ENCODE data around the gene RNASEH2A. TPM values are rescaled to one million over a fixed set of nuclear protein-coding genes. Genes with fewer than 3 reads are reported as not detected.

The RNASEH2A gene
- total RNA-seq (2022; extraction: Qiagen RNA extraction) = 33.2 to 47.5 TPM (median 44.6 TPM) in 5 replicates

DNA sequence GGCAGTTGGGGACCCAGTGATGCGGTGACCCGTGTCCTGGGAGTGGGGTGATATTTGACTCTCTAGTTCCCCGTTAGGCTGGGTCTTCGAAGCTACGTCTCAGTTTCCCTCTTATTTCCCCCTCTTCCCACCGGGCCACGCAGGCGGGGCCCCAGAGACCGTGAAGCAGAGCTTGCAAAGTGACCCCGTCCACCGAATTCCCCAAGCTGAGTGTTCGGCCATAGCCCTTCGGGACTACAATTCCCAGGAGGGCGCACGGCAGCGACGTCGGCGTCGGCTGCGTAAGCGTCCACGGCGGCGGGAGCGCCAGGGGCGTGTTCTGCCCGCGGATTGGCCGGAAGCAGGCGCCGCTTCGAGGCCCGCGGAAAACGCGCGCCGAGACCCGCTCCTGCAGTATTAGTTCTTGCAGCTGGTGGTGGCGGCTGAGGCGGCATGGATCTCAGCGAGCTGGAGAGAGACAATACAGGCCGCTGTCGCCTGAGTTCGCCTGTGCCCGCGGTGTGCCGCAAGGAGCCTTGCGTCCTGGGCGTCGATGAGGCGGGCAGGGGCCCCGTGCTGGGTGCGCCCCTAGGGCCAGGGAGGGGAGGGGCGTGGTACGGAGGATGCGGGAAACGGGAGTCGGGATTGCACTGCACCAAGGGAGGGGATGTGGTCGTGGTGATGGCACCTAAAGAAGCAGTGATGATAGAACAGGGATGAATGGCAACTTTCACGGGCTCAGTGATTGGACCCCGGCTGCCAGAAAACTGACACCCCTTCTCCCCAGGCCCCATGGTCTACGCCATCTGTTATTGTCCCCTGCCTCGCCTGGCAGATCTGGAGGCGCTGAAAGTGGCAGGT is at the start of gene RNASEH2A:
Gene RNASEH2A (plus strand): TSS at position 343 of the 840 bp plus-strand sequence. CDS start 90 bp downstream, at position 433.

DNA sequence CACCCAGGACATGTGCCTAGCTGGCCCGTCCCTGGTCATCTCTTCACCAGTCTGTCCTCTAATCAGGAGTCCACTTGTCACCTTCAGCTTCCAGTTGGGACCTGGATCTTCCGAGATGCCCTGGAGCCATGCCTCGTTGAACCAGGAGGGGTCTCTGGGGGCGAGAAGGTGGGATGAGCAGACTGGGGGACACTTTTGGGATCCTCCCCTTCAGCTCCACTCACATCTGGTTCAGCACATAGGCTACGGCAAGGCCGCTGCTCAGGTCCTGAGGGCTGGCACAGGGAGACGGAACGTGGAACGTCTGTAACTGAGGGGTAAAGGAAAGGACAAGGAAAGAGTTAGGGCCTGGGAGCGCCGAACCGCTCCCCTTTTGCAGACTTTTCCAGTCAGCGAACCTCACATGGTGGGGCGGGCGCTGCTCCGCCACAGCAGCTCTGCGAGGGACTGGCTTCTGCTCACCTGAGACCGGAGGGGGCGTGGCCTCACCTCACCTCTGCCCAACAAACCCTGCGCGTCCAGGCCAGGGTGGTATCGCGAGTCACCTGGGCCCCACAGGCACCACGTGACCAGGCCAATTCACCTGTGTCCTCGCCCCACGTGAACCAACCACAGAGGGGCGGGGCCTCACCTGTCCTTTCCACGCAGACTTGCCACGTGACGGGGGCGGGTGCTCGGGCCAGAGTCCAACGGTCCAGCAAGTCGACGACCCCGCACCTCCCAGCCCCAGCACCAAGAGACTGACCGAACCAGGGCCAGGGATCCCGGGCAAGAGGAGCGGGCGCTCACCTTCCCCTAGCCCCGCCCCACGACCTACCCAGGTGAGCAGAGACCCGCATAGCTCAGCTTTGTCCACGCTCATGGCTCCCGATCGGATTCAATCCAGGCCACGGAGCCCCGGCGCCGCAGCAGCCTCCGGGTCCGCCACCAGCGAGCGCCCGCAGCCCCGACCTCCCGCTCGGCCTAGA is 31.5 kb upstream of the RNASEH2A start, which contains the start of gene HOOK2:
Gene HOOK2 (minus strand): TSS at position 965 of the 968 bp plus-strand sequence. CDS start 103 bp downstream, at position 862.

DNA sequence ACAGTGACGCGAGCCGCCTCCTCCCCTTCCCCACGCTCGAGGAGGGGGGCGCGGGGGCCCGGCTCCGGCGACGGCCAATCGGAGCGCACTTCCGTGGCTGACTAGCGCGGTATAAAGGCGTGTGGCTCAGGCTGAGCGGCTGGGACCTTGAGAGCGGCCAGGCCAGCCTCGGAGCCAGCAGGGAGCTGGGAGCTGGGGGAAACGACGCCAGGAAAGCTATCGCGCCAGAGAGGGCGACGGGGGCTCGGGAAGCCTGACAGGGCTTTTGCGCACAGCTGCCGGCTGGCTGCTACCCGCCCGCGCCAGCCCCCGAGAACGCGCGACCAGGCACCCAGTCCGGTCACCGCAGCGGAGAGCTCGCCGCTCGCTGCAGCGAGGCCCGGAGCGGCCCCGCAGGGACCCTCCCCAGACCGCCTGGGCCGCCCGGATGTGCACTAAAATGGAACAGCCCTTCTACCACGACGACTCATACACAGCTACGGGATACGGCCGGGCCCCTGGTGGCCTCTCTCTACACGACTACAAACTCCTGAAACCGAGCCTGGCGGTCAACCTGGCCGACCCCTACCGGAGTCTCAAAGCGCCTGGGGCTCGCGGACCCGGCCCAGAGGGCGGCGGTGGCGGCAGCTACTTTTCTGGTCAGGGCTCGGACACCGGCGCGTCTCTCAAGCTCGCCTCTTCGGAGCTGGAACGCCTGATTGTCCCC is 14.9 kb upstream of the RNASEH2A start, which contains the start of gene JUNB:
Gene JUNB (plus strand): TSS at position 142 of the 706 bp plus-strand sequence. CDS start 286 bp downstream, at position 428.

DNA sequence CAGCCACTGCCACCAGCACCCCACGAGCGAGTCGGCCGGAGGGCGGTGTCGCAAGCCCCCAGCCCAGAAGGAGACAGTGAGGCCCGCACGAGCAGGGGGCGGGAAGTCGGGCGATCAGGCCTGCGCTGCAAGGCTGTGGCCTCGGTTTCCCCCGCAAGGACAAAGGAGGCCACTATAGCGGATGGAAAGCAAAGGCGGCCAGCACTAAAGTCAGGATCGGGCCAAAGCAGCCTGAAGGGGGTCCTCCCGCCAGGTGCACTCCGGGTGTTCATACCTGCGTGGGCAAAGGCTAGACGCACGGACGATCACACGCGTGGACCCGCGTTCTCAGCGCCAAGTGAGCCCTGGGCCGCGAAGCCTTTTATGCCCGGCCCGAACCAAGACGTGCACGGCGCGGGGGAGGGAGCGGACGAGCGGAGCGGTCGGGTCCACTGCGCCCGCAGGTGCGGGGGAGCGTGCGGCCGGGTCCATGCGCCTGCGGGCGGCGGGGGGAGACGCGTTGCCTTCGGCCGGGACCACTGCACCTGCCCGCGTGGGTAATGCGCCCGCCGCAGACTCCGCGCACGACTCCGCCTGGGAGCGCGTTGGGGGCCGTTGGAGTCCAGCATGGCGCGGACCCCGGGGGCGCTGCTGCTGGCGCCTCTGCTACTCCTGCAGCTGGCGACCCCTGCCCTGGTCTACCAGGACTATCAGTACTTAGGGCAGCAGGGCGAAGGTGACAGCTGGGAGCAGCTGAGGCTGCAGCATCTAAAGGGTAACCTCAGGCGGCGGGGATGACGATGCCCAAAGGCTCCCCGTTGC is 4.7 kb upstream of the RNASEH2A start, which contains the start of the genes PRDX2 and THSD8:
Gene PRDX2 (minus strand): TSS at position 335 of the 801 bp plus-strand sequence. CDS start 539 bp downstream, outside the sequence.
Gene THSD8 (plus strand): TSS at position 604 of the 801 bp plus-strand sequence. CDS start 3 bp downstream, at position 607.

DNA sequence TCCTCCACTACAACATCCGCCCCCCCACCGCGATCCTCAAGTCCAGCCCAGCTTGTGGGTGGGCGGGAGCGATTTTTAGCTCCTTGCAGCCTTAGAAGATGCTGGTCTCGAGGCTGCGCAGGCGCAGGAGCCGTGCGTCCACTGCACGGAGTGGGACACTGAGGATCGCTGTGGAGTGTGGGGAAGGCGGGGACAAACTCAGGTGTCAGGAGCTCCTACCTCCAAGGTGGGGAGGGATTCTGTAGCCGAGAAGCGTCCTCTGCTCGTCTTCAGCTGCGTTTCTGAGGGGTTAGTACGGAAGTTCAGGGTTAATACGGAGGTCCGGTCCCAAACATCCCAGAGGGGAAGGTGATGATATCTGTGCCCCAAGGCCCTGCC is 28.2 kb downstream of the RNASEH2A start, which contains the start of gene RTBDN:
Gene RTBDN (minus strand): TSS at position 14 of the 378 bp plus-strand sequence. CDS start 4,600 bp downstream, outside the sequence.

DNA sequence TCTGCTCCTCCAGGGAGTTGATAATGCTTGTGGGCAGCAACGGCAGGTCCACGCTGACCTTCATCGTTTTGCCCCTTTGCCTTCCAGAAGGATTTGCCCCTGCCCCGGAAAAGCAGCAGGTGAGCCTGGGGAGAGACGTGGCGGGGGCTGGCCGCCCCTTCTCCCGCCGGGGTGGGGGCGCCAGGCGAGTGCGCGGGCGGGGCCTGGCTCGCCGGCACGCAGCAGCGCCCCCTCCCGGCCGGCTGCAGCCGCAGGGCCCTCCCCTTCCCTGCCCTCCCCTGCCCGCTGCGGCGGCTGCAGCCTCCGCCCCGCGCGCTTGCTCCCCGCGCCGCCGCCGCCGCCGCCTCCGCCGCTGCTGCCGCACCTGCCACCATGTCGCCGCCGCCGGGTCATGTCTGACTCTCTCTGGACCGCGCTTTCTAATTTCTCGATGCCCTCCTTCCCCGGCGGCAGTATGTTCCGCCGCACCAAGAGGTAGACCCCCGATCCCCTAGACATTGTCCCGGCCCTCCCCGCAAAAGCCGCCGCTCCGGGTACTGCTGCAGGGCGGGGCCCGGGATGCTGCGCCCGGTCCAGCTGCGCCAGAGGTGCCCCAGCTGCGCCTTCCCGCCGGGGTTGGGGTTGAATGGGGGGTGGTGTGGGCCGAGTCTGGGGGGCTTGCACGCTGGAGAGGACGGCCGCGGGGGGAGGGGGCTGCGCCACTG is 31.9 kb downstream of the RNASEH2A start, which contains the start of gene MAST1:
Gene MAST1 (plus strand): TSS at position 334 of the 704 bp plus-strand sequence. CDS start 58 bp downstream, at position 392.

Other genes starting within 250 kb of the RNASEH2A start
- 0.39 to 1.7 TPM (median 0.70 TPM) in 5 replicates for gene ZNF490, start 195.8 kb upstream of the RNASEH2A start, total RNA-seq (2022; extraction: Qiagen RNA extraction)
- gene ZNF791, start 195.7 kb upstream of the RNASEH2A start, total RNA-seq (2022; extraction: Qiagen RNA extraction) = 5.3 to 6.9 TPM (median 6.0 TPM) in 5 replicates
- 19.8 to 21.9 TPM (median 21.5 TPM) in 5 replicates for gene MAN2B1, start 139.8 kb upstream of the RNASEH2A start, total RNA-seq (2022; extraction: Qiagen RNA extraction)
- 7.5 to 11.7 TPM (median 9.6 TPM) in 5 replicates for gene WDR83, start 139.8 kb upstream of the RNASEH2A start, total RNA-seq (2022; extraction: Qiagen RNA extraction)
- 43.8 to 48.5 TPM (median 45.7 TPM) in 5 replicates for gene DHPS, start 124.7 kb upstream of the RNASEH2A start, total RNA-seq (2022; extraction: Qiagen RNA extraction)
- gene GNG14, start 118.6 kb upstream of the RNASEH2A start, total RNA-seq (2022; extraction: Qiagen RNA extraction) = not detected in 5 replicates
- gene FBXW9, start 110.0 kb upstream of the RNASEH2A start, total RNA-seq (2022; extraction: Qiagen RNA extraction) = 8.9 to 13.0 TPM (median 12.3 TPM) in 5 replicates
- 29.9 to 34.4 TPM (median 32.2 TPM) in 5 replicates for gene TNPO2, start 82.7 kb upstream of the RNASEH2A start, total RNA-seq (2022; extraction: Qiagen RNA extraction)
- gene TRIR, start 71.9 kb upstream of the RNASEH2A start, total RNA-seq (2022; extraction: Qiagen RNA extraction) = 144 to 206 TPM (median 199 TPM) in 5 replicates
- 81.1 to 107 TPM (median 99.5 TPM) in 5 replicates for gene GET3, start 69.1 kb upstream of the RNASEH2A start, total RNA-seq (2022; extraction: Qiagen RNA extraction)
- gene BEST2, start 54.8 kb upstream of the RNASEH2A start, total RNA-seq (2022; extraction: Qiagen RNA extraction) = 2.0 to 2.9 TPM (median 2.3 TPM) in 5 replicates
- gene HOOK2, start 31.0 kb upstream of the RNASEH2A start, total RNA-seq (2022; extraction: Qiagen RNA extraction) = 9.2 to 11.4 TPM (median 11.1 TPM) in 5 replicates
- gene JUNB, start 15.1 kb upstream of the RNASEH2A start, total RNA-seq (2022; extraction: Qiagen RNA extraction) = 123 to 195 TPM (median 161 TPM) in 5 replicates
- gene PRDX2, start 4.8 kb upstream of the RNASEH2A start, total RNA-seq (2022; extraction: Qiagen RNA extraction) = 0.48 to 0.90 TPM (median 0.64 TPM) in 5 replicates
- gene THSD8, start 4.5 kb upstream of the RNASEH2A start, total RNA-seq (2022; extraction: Qiagen RNA extraction) = 10.3 to 16.4 TPM (median 14.6 TPM) in 4 of 5 replicates, not detected in the other
- gene RTBDN, start 28.0 kb downstream of the RNASEH2A start, total RNA-seq (2022; extraction: Qiagen RNA extraction) = 0.15 to 0.33 TPM (median 0.20 TPM) in 5 replicates
- gene MAST1, start 31.9 kb downstream of the RNASEH2A start, total RNA-seq (2022; extraction: Qiagen RNA extraction) = 1.3 to 2.1 TPM (median 1.8 TPM) in 5 replicates
- gene DNASE2, start 74.9 kb downstream of the RNASEH2A start, total RNA-seq (2022; extraction: Qiagen RNA extraction) = 27.5 to 33.2 TPM (median 30.3 TPM) in 5 replicates
- 0.06 to 0.08 TPM in 2 of 5 replicates, not detected in the others for gene KLF1, start 80.6 kb downstream of the RNASEH2A start, total RNA-seq (2022; extraction: Qiagen RNA extraction)
- gene GCDH, start 84.6 kb downstream of the RNASEH2A start, total RNA-seq (2022; extraction: Qiagen RNA extraction) = 8.5 to 11.9 TPM (median 9.3 TPM) in 5 replicates
- 0.18 to 0.65 TPM (median 0.44 TPM) in 5 replicates for gene SYCE2, start 112.7 kb downstream of the RNASEH2A start, total RNA-seq (2022; extraction: Qiagen RNA extraction)
- 66.6 to 76.5 TPM (median 69.3 TPM) in 5 replicates for gene FARSA, start 127.1 kb downstream of the RNASEH2A start, total RNA-seq (2022; extraction: Qiagen RNA extraction)
- gene CALR, start 132.0 kb downstream of the RNASEH2A start, total RNA-seq (2022; extraction: Qiagen RNA extraction) = 488 to 572 TPM (median 509 TPM) in 5 replicates
- gene RAD23A, start 139.3 kb downstream of the RNASEH2A start, total RNA-seq (2022; extraction: Qiagen RNA extraction) = 74.5 to 80.5 TPM (median 76.9 TPM) in 5 replicates
- 26.3 to 58.4 TPM (median 52.1 TPM) in 5 replicates for gene GADD45GIP1, start 150.6 kb downstream of the RNASEH2A start, total RNA-seq (2022; extraction: Qiagen RNA extraction)
- 0.07 TPM in 1 of 5 replicates, not detected in the others for gene DAND5, start 163.0 kb downstream of the RNASEH2A start, total RNA-seq (2022; extraction: Qiagen RNA extraction)
- 2.7 to 4.4 TPM (median 4.3 TPM) in 5 replicates for gene NFIX, start 188.9 kb downstream of the RNASEH2A start, total RNA-seq (2022; extraction: Qiagen RNA extraction)